Esophagus squamous epithelium (tissue), 5 donors: ENCODE measurements around the gene PRR5L. TPM values are rescaled to one million over a fixed set of nuclear protein-coding genes. Genes with fewer than 3 reads are reported as not detected.

ENCODE experiments used
- DNase-seq: peaks from one replicate; lab custom pipeline; 2025; lab: John Stamatoyannopoulos, UW
- H3K27ac ChIP-seq, 4 donors: fragments of 200-600 bp; sonication (generic); one replicate each; pipeline ENCODE4 v1.5.1; 2016 to 2019; ENCODE audit warnings: mild to moderate bottlenecking in 1 of 4
- H3K27me3 ChIP-seq, 4 donors: fragments of 200-600 bp; sonication (generic); 1 replicate in 3 of 4; 2 replicates in 1 of 4; pipeline versions ENCODE4 v1.5.1 to v1.6.0; 2017 to 2021; ENCODE audit warnings: antibody characterized with exemption in 1 of 4
- H3K36me3 ChIP-seq, 3 donors: fragments of 200-600 bp; sonication (generic); one replicate each; pipeline ENCODE4 v1.5.1; 2016 to 2019
- H3K4me1 ChIP-seq, 3 donors: fragments of 200-600 bp; sonication (generic); one replicate each; pipeline ENCODE4 v1.5.1; 2017 to 2019
- H3K4me3 ChIP-seq, 4 donors: fragments of 200-600 bp; sonication (generic); 1 replicate in 3 of 4; 2 replicates in 1 of 4; pipeline ENCODE4 v1.5.1; 2016 to 2019; ENCODE audit warnings: mild to moderate bottlenecking in 2 of 4, moderate library complexity in 1 of 4
- H3K9me3 ChIP-seq, 3 donors: fragments of 200-600 bp; sonication (generic); one replicate each; pipeline ENCODE4 v1.5.1; 2016 to 2019
- CTCF ChIP-seq, 6 experiments: fragments of 450-650 bp in 4 of 6; fragments of 200-600 bp in 2 of 6; sonication (generic) in 2 of 6; IDR thresholded peaks; one replicate each; pipeline ENCODE4 v1.5.1; 2016 to 2019; ENCODE audit warnings: antibody characterized with exemption in 6 of 6, mild to moderate bottlenecking in 4 of 6, moderate library complexity in 4 of 6
- POLR2A ChIP-seq, 4 donors: fragments of 450-650 bp; IDR thresholded peaks; one replicate each; pipeline ENCODE4 v1.6.1; 2017; ENCODE audit warnings: antibody characterized with exemption in 4 of 4, mild to moderate bottlenecking in 4 of 4, moderate library complexity in 3 of 4
- WGBS, 2 donors: methylation state at CpG; one replicate each; pipeline ENCODE4 v1.1.5; 2018; 5-methylcytosine and 5-hydroxymethylcytosine counted together
- intact Hi-C: fragments of 100-400 bp; cut with DNase I; formaldehyde crosslinking; loops from one replicate; pipeline ENCODE4 v1.15.0; 2022
- total RNA-seq, 4 donors: library from RNA; depleted of rRNA; stranded (reverse); fragments of >200 nt; gene quantifications; one replicate each; pipeline ENCODE4 v1.1.0, GENCODE V29; 2016
- donor health status: DM: yes; HTN: yes; CAD: no.

The PRR5L gene
- total RNA-seq, 4 donors from 2014 or later, result 1.4 to 5.7 (median 1.8) TPM

GRCh38 chr11:36268337-36268985, 27.6 kb upstream of the PRR5L start:
- TF ChIP-seq POLR2A (IDR thresholded peaks at IDR 0.05) (no peak), CTCF (IDR thresholded peaks at IDR 0.05) (no peak)

DNA sequence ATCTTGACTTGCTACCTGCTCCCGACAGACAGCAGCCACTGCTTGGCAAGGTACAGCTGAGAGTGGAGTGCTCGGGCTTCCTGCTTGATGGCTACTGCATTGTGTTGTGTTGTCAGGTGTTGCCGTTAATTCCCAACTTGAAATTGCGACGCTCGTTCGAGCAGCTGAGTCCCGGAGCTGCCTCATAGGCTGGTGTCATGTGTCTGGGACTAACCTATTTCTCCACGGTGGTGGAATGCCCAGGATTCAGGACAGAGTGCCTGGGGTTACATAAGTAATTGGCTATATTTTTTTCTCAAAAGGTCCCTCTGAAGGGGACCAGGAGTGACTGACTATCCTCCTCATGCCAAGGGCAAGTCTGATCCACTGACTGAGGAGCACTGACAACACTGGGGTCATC, 25.4 kb upstream of the PRR5L start:
- Histone ChIP-seq H3K36me3 (peaks cover 0 to 55% (median 9%) of the 10 kb centered on the region in 3 donors), H3K27ac (no peak overlapping the region), H3K9me3 (no peaks in the 10 kb centered on the region), H3K4me1 (no peaks in the 10 kb centered on the region), H3K4me3 (no peak overlapping the region), H3K27me3 (no peaks in the 10 kb centered on the region)
- no peak for DNase-seq
- intact Hi-C loops, result no loop called here
- WGBS, 2 donors, result 76 to 89% methylated on average over 3 to 9 of the region's 9 CpGs
- TF ChIP-seq POLR2A (IDR thresholded peaks at IDR 0.05), result no peak
- no peak for TF ChIP-seq CTCF (IDR thresholded peaks at IDR 0.05)

More at GRCh38 chr11:36268337-36268985, 27.6 kb upstream of the PRR5L start:
- WGBS, 2 donors, result 67 to 70% methylated on average over 8 of the region's 8 CpGs
- intact Hi-C loops, result loop anchor here (5.0 kb wide), 1 partner anchor 651 kb away; the partner anchor contains the start of gene FJX1
- Histone ChIP-seq H3K36me3 (peaks cover 0 to 34% (median 5%) of the 10 kb centered on the region in 3 donors), H3K4me3 (no peak overlapping the region), H3K27me3 (no peaks in the 10 kb centered on the region), H3K4me1 (no peaks in the 10 kb centered on the region), H3K27ac (no peak overlapping the region), H3K9me3 (no peaks in the 10 kb centered on the region)
- DNase-seq, result no peak

DNA sequence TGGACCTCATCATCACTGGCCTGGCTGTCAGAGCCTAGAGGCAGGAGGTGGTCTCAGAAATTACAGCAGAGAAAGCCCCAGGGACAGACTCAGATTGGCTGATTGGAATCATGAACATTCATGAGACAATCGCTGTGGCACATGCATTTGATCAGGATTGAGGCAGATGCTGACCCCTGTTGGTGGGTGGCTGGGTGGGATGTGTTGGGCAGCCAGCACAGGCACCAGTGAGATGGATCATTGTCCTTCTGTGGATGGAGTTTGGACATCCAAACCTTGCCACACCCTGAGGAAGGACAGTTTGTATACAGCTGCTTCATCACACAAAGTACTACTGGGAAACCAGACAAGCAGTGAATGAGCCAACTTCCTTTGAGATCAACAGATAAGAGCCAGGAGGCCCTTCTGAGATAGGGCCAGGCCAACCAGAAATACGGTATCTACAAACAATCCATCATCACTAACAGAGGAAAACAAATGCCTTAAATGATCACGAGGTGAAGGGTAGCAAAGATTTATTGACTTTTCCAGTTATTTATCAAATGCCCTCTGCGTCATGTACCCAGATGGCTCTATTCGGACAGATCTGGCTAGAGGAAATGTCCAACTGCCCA, 24.2 kb upstream of the PRR5L start:
- WGBS, 2 donors, result 83 to 84% methylated on average over 4 to 5 of the region's 5 CpGs
- TF ChIP-seq CTCF (IDR thresholded peaks at IDR 0.05), result no peak
- intact Hi-C loops, result no loop called here
- DNase-seq, result no peak
- Histone ChIP-seq H3K4me1 (no peaks in the 10 kb centered on the region), H3K4me3 (no peak overlapping the region), H3K27ac (no peak overlapping the region), H3K36me3 (peaks cover 0 to 67% (median 9%) of the 10 kb centered on the region in 3 donors), H3K27me3 (no peaks in the 10 kb centered on the region), H3K9me3 (no peaks in the 10 kb centered on the region)

DNA sequence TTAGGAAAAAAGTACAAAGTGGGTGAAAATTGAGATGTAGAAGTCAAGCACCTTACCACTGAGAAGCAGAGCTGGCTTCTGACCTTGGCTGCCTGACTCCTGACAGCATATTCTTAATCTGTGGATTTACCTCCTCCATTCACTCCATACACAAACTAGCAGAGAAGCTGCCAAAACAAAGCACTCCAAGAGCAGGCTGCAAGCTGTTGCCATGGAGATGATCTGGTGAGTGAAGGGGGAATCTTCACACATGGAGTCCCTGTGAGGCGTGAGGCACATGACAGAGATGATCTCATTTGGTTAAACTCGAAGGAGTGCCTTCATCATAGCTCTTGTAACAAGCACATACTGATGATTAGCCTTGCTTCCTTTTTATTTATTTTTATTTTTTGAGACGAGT, 23.0 kb upstream of the PRR5L start:
- peaks cover 0 to 79% (median 9%) of the 10 kb centered on the region in 3 donors for H3K36me3 ChIP-seq
- DNase-seq, result no peak
- TF ChIP-seq POLR2A (IDR thresholded peaks at IDR 0.05), result no peak
- no peak for TF ChIP-seq CTCF (IDR thresholded peaks at IDR 0.05)
- H3K4me3 ChIP-seq, result no peak overlapping the region
- intact Hi-C loops, result no loop called here
- no peak overlapping the region for H3K27ac ChIP-seq
- H3K4me1 ChIP-seq, result no peaks in the 10 kb centered on the region
- no peaks in the 10 kb centered on the region for H3K27me3 ChIP-seq
- H3K9me3 ChIP-seq, result no peaks in the 10 kb centered on the region
- WGBS, 2 donors, result 77 to 78% methylated on average over 3 of the region's 3 CpGs

DNA sequence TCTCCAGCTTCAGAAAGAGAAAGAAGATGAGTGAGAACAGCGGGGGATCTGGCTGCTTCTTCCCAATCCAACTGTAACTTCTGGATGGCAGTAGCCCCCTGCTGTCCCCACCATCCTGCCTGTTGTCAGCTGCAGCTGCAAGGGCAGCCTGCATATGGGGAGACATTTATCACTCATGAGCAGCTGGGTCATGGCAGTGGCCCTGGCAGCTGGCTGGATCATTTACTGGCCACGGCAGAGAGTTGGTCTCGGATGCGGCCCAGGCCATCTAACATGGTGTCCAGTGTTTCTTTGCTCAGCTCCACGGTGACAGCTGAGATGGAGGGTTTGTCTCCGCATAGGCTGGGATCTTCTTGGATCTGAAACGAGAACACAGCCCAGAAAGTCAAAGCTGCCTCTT, 21.7 kb upstream of the PRR5L start:
- H3K36me3 ChIP-seq, result peaks cover 6 to 91% (median 16%) of the 10 kb centered on the region in 3 donors
- H3K27me3 ChIP-seq, result no peaks in the 10 kb centered on the region
- H3K9me3 ChIP-seq, result no peaks in the 10 kb centered on the region
- no peak overlapping the region for H3K4me3 ChIP-seq
- H3K4me1 ChIP-seq, result no peaks in the 10 kb centered on the region
- no peak overlapping the region for H3K27ac ChIP-seq
- DNase-seq, result no peak
- TF ChIP-seq CTCF (IDR thresholded peaks at IDR 0.05) (no peak), POLR2A (IDR thresholded peaks at IDR 0.05) (no peak)
- 87 to 95% methylated on average over 3 of the region's 7 CpGs for WGBS, 2 donors
- intact Hi-C loops, result no loop called here
